ENCODE measurements around the gene ABCA7. TPM values are rescaled to one million over a fixed set of nuclear protein-coding genes. Genes with fewer than 3 reads are reported as not detected.

Gene ABCA7
- total RNA-seq, 4 donors from 2014 or later = 6.0 to 20.0 (median 15.0) TPM

GRCh38 chr19:1009041-1009980 is 30.6 kb upstream of the ABCA7 start:
- H3K4me3 ChIP-seq = no peak overlapping the region
- no peak overlapping the region for H3K27ac ChIP-seq
- peaks cover 0 to 43% of the 10 kb centered on the region in 2 donors for H3K36me3 ChIP-seq
- ATAC-seq (no peak), DNase-seq (no peak)
- intact Hi-C loops (cut with DNase I; ENCODE audit: low total_unique reads) = no loop called here
- H3K9me3 ChIP-seq = no peaks in the 10 kb centered on the region
- in situ Hi-C loops (cut with MboI; ENCODE audit: low sequenced_read_pairs in 4 of 4) = no loop called here
- TF ChIP-seq CTCF (IDR thresholded peaks at IDR 0.05 in 4 of 5, conservative IDR thresholded peaks at IDR 0.05 in 1 of 5) (no peak), POLR2A (IDR thresholded peaks at IDR 0.05) (no peak)
- no peaks in the 10 kb centered on the region for H3K4me1 ChIP-seq
- H3K27me3 ChIP-seq = peaks cover 0 to under 1% (median 0%) of the 10 kb centered on the region in 3 donors

GRCh38 chr19:1009981-1010538 is 29.8 kb upstream of the ABCA7 start:
- peaks cover 2 to 5% of the 10 kb centered on the region in 2 donors for H3K4me1 ChIP-seq
- H3K36me3 ChIP-seq = peaks cover 0 to 43% of the 10 kb centered on the region in 2 donors
- in situ Hi-C loops (cut with MboI; ENCODE audit: low sequenced_read_pairs in 4 of 4) (no loop called here), intact Hi-C loops (cut with DNase I; ENCODE audit: low total_unique reads) (no loop called here)
- no peak overlapping the region for H3K27ac ChIP-seq
- no peaks in the 10 kb centered on the region for H3K27me3 ChIP-seq
- ATAC-seq = no peak
- H3K4me3 ChIP-seq = no peak overlapping the region
- no peak for DNase-seq
- H3K9me3 ChIP-seq = no peaks in the 10 kb centered on the region
- no peak for TF ChIP-seq POLR2A (IDR thresholded peaks at IDR 0.05)
- TF ChIP-seq CTCF (IDR thresholded peaks at IDR 0.05 in 4 of 5, conservative IDR thresholded peaks at IDR 0.05 in 1 of 5) = no peak

- H3K27me3 ChIP-seq = no peaks in the 10 kb centered on the region
- ATAC-seq = no peak
- H3K9me3 ChIP-seq = no peaks in the 10 kb centered on the region
- DNase-seq = no peak
- H3K4me3 ChIP-seq = no peak overlapping the region
- intact Hi-C loops (cut with DNase I; ENCODE audit: low total_unique reads) = no loop called here
- in situ Hi-C loops (cut with MboI; ENCODE audit: low sequenced_read_pairs in 4 of 4) = no loop called here
- peaks cover 9 to 13% of the 10 kb centered on the region in 2 donors for H3K4me1 ChIP-seq
- peaks cover 0 to 43% of the 10 kb centered on the region in 2 donors for H3K36me3 ChIP-seq
- no peak for TF ChIP-seq CTCF (IDR thresholded peaks at IDR 0.05 in 4 of 5, conservative IDR thresholded peaks at IDR 0.05 in 1 of 5)
- TF ChIP-seq POLR2A (IDR thresholded peaks at IDR 0.05) = no peak
- H3K27ac ChIP-seq = no peak overlapping the region
Measured at GRCh38 chr19:1010586-1011510, 29.1 kb upstream of the ABCA7 start.

GRCh38 chr19:1011831-1012333 is 28.0 kb upstream of the ABCA7 start:
- Histone ChIP-seq H3K36me3 (peaks cover 0 to 43% of the 10 kb centered on the region in 2 donors), H3K4me3 (no peak overlapping the region), H3K4me1 (peaks cover 19 to 23% of the 10 kb centered on the region in 2 donors), H3K27me3 (no peaks in the 10 kb centered on the region), H3K27ac (no peak overlapping the region), H3K9me3 (no peaks in the 10 kb centered on the region)
- in situ Hi-C loops (cut with MboI; ENCODE audit: low sequenced_read_pairs in 4 of 4) = no loop called here
- intact Hi-C loops (cut with DNase I; ENCODE audit: low total_unique reads) = no loop called here
- TF ChIP-seq POLR2A (IDR thresholded peaks at IDR 0.05) = no peak
- TF ChIP-seq CTCF (IDR thresholded peaks at IDR 0.05 in 4 of 5, conservative IDR thresholded peaks at IDR 0.05 in 1 of 5) = no peak
- DNase-seq (no peak), ATAC-seq (no peak)
